ENCODE results near the gene SCNN1A.

SCNN1A gene

DNA sequence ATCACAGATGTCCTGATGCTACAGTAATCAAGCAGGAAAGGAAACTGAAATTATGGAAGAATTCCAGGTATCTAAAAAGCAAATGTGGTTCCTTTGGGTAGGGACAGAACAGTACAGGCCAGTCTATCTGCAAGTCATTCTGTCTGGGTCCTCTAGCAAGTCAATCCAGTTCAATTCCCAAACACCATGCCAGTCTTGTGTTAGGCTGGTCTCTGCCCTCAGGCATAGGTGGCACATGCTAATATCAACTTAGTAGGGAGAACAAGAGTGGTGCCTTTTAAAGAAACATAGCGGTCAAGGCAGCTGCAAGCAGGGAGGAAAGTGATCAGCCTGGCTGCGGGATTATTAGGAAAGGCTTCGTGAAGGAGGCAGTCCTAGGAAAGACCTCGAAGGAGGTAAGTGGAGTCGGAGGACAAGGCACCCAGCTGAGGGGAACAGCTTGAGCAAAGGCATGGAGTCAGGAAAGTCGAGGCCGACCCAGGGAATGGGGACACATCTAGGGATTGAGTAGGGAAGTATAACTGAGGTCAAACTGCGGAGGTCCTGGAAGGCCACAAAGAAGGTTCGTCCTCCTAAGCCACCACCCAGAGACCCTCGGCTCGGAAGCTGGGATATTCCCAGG, 68.7 kb downstream of the SCNN1A start:
- DNase-seq (ENCODE audit: low read depth, low spot score), result no peak
- H3K27ac ChIP-seq, result no peak overlapping the region

DNA sequence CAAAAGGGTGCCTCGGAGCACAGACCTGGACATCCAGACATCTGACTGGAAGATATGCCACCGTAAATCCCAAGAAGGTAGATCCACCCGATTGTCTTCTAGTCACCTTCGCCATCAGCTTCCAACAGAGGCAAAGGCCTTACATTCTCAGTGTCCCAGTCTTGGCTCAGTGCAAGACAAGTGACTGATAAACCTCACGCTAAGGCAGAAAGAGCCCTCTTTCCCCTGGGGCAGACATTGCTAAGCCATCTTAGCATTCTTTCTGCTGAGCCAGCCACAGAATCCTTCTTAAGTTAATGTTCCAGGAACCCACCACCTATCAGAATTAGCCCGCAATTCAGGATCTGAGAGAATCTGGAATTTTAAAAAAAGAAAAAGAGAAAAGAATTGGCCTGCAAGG, 69.2 kb downstream of the SCNN1A start:
- no peak for DNase-seq (ENCODE audit: low read depth, low spot score)

DNA sequence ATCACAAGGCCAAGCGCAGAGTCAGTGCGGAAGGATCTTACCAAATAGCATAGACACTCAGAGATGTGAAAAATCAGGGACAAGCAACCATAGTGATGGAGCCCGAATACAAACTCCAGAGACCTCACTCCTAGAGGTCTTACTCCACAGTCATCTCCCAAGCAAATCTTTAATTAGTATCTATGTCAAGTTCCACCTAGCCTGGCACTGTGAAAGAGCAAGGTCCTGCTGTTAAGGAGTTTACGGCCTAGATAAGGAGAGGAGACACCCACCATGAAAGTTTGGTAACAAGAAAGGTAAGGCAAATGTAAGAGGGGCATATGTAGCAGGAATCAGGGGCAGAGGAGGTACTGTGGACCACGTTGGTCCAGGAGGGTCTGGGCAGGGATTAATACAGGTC, 72.3 kb downstream of the SCNN1A start:
- H3K27ac ChIP-seq, result no peak overlapping the region
- DNase-seq (ENCODE audit: low read depth, low spot score), result no peak

More for the DNA sequence above, 69.2 kb downstream of the SCNN1A start:
- H3K27ac ChIP-seq, result no peak overlapping the region

DNA sequence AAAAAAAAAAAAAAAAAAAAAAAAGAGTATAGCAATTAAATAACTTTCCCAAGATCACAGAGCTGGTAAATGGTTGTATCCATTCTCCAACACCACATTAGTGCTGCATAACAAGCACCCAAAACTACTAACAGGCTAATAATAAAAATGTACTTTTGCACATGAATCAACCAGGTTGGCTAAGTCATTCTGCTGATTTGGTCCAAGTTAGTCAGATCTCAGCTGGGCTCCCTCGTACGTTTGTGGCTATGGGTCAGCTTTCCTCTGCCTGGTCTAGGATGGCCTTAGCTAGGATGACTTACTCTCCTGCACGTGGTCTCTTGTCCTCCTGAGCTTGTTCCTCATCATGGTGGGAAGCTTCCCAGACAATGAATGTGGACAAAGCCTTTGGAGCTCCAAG, 72.7 kb downstream of the SCNN1A start:
- DNase-seq (ENCODE audit: low read depth, low spot score), result no peak
- H3K27ac ChIP-seq, result no peak overlapping the region

DNA sequence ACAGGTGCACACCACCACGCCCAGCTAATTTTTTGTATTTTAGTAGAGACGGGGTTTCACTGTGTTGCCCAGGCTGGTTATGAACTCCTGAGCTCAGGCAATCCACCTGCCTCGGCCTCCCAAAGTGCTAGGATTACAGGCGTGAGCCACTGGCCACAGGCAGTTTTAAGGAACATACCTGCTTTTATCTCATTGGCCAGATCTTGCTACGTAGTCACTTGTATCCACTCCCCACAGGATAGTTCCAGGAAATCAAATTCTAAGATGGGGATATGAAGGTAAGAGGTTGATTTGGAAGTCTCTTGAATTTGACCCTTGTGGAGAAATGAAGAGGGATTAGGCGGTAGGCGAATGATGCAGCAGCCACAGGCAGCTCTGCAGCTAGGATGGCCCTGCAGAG, 73.6 kb downstream of the SCNN1A start:
- H3K27ac ChIP-seq, result no peak overlapping the region
- DNase-seq (ENCODE audit: low read depth, low spot score), result no peak

DNA sequence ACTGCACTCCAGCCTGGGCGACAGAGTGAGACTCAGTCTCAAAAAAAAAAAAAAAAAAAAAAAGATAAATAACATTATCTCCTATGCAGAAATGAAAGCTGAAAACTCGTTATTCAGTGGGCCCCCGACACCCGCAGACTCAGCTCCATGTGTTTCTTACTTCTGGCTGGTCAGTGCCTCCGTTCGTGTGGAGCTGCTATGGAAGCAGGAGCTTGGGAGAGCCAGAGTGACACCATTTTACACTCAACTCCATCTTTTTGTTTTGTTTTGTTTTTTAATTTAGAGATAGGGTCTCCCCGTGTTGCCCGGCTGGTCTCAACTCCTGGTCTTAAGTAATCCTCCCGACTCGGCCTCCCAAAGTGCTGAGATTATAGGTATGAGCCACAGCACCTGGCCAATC, 78.2 kb downstream of the SCNN1A start:
- H3K27ac ChIP-seq, result no peak overlapping the region
- no peak for DNase-seq (ENCODE audit: low read depth, low spot score)
